GM19025 (cell line): ENCODE measurements around the gene EFCAB12.
"Not testable (repeated sequence)": the region's sequence is repeated elsewhere in the genome, so short reads cannot be mapped to it uniquely, and the experiment has no call there.

ENCODE experiments used
- ATAC-seq: cut with Tn5 transposase; IDR thresholded peaks from one replicate; pipeline ENCODE4 v1.9.1; 2021; ENCODE audit warnings: mild to moderate bottlenecking, low read depth, moderate library complexity; ENCODE audit not compliant: unreplicated experiment

EFCAB12 gene

DNA sequence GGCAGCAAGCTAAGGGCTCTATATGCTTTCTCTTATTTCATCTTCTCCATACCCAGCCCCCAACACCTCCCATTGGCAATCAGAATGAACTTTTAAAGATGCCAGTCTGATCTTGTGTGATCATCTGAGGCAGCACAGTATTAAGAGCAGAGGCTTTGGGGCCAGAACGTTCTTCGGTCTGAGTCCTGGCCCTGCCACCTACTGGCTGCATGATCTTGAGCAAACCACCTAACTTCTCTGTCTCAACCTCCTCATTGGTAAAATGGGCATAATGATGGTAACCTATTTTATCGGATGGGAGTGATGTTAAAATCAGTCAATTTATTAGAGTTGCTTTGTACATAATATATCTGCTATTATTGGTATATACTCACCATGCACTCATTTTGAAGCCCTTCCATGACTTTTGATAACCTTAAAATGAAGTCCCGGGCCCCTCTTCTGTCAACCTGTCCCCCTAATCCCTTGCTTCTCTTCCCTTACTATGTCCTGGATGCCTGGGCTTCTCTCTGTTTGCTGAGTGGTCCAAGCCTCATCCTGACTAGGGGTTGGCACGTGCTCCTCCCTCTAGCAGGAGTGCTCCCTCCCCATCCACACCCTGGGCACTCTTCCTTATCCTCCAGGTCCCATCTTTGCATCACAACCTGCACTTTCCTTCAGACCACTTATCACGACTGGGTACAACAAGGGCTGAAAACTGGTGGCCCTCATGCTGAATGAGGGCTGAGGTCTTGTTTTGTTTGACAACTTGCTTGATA is 6.3 kb downstream of the EFCAB12 start:
- no peak for ATAC-seq

DNA sequence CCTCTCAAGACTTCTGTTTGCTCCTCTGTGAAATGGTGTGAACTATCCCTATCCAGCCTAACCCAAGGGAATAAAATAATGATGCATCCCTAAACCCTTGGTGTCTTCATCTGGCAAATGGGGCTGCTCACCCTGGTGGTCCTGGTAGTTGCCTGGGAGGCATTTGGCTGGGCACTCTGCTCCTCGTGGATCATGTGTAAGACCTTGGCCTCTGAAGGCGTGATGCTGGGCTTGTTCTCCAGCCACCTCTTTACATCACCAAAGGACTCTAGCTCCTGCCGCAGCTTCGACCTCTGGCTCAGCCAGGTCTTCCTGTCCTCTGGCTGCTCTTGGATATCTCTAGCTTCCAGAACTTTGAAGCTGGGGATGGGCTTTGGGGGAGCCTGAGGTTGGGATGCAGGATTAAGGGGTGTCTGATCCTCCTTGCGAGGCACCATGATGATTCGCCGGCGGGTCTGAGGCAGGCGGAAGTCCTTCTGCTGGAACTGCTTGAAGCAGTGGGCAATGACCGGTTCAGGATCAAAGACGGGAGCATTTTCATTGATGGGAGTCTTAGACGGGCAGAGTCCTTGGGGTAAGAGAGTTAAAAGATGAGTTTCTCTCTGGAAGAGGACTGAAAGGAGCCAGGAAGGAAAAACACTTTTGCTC is 7.1 kb downstream of the EFCAB12 start:
- ATAC-seq = no peak

DNA sequence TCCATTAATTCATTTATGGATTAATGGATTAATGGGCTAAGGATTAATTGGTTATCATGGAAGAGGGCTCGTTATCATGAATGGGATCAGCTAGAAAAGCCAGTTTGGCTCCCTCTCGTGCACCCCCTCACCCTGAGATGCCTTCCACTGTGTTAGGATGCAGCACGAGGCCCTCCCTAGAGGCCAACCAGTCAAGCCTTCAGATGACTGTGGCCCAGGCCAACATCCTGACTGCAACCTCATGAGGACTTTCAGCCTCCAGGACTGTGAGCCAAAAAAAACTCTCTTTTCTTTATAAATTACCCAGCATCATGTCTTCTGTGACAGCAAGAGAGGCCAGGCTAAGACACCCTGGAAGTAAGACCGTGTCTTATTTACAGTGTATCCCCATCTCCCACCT is 9.0 kb downstream of the EFCAB12 start:
- ATAC-seq = no peak

DNA sequence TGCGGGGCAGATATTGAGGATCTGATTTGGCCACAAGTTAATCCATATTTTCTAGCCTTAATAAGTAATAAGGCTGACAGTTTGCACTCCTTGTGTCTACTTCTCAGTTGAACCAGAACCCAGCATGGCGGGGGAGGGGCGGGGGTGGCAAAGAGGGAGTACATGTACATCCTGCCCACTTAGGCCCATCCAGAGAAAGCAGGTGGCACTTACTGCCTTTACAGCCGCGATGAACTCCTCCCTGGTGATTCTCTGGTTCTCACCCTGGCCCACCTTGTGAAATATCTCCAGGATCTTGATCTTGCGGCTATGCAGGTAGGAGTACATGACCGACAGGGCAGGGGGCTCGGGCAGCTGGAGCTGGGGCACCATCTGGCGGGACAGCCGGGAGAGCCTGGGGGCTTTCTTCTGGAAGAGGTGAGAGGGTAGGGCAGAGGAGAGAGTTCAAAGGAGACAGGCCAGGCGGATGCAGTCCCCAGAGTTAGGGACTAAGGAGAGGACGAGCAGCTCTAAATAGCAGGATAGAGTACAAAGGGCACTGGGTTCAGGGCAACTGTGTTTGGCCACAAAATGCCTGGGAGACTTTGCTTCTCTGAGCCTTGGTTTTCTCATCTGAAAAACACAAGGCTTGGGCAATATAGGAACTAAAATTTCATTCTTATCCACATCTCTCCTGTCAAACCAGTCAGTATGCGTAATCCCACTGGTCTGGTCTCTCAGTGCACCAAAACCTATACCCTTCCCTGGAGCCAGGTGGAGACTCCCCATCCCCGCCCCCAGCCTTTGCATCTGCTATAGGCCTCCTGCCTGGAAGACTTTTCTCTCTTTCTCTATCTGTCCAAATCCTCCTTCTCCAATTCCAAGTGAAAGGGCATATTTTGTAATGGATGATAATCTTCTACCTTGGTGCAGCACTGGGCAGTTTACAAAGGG is 10.1 kb downstream of the EFCAB12 start:
- ATAC-seq = no peak

DNA sequence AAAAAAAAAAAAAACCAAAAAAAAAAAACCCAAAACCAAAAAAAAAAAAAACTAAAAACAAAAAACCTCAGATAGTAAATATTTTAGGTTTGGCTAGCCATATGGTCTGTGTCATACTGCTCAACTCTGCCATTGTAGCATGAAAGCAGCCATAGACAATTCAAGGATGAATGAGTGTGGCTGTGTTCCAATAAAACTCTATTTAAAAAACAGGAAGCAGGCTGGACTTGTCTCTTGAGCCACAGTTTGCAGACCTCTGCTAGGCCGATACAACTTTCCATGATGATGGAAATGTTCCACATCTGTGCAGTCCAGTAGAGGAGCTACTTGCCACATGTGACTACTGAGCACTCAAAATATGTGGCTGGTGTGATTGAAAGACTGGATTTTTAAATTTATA is 11.1 kb downstream of the EFCAB12 start:
- ATAC-seq = no peak

DNA sequence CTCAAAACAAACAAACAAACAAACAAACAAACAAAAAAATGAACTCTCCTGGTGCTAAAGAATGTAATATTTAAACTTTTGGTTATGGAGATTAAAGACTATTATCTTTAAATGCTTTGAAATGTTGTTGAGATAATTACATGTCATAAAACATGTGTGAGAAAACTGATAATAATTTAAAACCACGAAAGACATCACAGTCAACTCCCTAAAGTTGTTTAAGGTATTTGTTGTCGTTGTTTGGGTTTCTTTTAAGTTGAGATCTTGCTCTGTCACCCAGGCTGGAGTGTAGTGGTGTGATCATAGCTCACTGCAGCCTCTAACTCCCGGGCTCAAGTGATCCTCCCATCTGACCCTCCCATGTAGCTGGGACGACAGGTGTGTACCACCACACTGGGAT is 12.0 kb downstream of the EFCAB12 start:
- ATAC-seq = no peak

DNA sequence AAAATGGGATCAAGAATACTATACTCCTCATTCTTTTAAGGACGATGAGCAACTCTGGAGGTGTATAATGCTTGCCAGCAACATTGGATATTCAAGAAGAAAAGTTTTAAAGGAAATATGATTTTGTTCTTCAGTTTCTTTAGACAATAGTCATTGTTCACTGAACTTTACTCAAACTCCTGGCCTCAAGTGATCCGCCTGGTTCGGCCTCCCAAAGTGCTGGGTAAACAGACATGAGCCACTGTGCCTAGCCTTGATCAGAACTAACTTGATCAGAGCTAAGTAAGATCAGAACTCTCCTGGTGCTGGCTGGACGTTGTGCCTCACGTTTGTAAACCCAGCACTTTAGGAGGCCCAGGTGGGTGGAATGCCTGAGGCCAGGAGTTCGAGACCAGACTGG is 12.6 kb downstream of the EFCAB12 start:
- no peak for ATAC-seq

DNA sequence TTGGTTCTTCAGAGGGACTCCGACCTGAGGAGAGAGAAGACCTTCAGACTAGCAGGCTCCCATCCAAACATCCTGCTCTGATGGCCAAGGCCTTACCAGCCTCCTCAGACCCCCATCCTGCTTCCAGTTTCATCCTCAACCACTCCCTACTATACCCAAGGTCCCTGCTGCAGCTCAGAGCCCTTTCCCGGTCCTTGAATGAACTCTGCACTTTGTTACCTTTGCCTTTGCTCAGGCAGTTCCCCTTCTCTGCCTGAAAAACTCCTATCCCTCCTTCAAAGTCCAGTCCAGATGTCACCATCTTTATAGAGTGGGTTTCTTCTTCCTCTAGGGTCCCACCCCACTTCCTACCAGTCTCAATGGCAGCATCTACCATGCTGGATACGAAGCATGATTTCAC is 13.1 kb downstream of the EFCAB12 start:
- no peak for ATAC-seq

DNA sequence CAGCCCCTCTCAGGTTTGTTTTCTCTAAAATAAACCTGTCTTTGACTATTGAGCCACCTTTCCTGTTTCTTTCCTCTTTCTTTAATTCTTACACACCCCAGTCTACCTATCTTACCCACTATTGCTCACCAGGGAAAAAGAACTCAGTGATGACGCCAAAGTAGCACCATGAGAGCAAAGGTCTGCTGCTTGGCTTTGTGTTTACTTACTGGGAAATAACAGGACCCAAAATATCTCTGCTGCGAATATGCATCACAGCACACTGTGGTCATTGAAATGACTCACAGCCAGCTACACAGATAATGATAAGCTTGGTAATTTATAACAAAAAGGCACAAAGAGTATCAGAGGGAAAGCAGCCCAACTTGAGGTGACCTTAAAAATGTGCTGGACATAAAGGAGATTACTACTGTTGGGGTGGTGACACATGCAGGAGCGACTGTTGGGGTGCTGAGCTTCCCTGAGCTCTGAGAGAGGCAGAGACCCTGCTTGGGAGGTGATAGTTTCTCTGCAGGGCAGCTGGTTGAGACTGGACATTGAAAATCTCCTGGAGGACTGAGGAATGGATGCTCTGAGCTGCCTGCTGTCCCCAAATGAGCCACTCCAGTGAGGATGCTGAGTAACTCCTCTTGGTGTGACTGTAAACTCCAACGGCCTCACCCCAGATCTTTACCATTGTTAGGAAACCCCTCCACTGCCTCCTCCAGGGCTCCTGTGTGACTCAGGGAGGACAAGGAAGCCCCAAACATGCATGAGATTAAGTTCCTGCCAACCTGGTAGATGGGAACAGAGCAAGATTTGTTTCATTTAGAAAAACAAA is 14.5 kb downstream of the EFCAB12 start:
- peak; percentile 82 for ATAC-seq

DNA sequence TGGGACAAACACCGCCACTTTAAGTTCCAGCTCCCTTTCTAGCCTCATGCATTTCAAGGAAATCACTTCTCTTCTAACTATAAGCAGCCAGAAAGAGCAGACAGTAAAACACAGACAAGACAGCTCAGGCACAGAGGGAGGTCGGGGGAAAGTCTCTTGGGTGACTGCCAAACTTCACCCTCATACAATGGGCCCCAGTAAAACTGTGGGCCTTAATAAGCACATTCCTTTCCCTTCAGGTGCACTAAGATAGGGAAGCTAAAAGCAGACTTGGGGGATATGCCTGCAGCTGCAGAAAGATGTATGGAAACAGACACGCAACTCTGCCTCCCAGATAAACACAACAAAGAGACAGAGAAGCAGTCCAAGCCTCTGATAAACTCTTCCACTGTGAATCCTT is 15.2 kb downstream of the EFCAB12 start:
- ATAC-seq = not testable (repeated sequence)

DNA sequence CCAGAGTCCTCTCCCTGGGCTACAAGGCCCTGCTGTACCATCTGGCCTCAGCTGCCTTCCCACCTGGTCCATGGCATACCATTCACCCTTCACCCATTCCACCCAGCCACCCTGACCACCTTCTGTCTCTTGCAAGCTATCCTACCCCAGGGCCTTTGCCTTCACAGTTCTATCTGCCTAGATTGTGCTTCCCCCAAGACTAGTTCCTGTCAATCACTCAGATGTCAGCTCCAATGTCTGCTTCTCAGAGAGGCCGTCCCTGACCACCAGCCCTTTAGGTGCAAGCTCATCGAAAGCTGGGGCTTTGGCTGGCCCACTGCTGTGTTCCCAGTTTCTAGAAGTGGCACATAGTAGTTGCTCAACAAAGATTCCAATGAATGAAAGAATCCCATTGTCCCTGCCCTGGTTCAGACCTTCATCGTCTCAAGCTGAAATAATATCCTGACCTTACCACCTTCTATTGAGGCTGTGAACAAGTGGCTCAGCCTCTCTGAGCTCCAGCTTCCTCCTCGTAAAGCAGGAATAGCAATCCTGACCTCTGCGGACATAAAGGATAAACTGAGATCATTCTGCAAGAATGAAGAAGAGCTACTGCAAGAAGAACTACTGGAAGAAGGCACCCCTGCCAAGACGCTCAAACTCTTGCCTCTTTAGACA is 15.8 kb downstream of the EFCAB12 start:
- ATAC-seq = no peak

DNA sequence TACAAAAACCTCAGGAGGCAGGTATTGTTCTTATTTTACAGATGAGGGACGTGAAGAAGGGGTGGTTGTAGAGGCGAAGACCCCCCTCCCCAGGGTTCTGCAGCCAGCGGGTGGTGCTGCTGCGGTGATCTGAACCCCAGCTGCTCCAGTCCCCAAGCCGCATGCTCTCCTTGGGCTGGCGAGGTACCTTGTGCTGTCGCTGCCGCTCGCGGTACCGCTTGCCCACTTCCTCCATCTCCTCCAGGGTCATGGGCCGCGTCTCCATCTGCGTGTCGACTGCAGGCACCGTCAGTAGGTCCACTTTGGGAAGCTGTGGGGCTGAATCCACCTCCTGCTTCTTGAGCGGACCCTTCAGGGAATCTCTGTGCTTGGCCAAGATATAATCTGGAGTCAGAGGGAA is 17.5 kb downstream of the EFCAB12 start:
- ATAC-seq = no peak

DNA sequence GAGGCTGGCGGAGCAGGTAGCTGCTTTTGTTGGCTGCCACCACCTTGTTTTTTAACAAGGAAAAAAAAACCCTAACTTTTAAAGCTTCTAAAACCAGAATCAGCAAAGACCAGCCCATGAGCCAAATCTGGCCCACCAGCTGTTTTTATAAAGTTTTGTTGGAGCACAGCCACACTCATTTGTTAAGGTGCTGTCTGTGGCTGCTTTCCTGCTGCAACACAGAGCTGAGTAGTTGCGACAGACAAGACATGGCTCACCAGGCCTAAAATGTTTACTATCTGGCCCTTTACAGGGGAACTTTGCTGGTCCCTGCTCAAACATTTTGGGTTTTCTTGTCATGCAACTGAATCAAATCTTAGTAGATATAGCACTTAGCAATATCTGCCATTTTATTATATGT is 18.9 kb downstream of the EFCAB12 start:
- no peak for ATAC-seq

DNA sequence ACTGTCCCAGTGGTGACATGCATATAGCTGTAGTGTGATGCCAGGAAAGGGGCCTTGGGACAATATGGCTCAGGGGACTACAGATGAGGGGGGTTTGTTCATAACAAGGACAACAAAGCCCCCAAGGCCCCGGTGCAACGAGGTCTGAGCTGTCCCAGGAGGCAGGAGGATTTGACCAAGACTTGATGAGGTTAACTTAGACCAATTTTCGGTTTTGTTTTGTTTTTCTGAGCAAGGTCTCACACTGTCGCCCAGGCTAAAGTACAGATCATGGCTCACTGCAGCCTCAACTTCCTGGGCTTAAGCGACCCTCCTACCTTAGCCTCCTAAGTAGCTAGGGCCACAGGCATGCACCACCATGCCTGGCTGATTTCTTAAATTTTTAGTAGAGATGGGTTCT is 23.8 kb downstream of the EFCAB12 start:
- ATAC-seq = no peak

DNA sequence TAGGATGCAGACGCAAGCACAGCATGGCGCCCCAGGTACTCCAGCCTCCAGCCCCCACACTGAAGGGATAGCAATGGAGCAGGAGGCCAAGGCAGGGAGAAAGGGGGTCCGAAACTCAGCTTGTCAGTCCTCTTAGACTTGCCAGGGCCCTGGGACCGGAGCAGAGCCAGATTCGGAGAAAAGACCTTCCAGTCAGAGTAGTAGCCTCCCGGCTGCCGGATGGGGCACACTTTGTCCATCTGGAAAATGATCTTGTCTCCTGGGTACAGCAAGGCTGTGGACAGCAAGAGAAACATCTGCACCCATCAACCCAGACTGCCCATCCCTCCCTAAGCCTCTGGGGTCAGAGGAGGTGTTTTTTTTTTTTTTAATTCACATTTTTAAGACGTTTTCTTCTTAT is 24.3 kb downstream of the EFCAB12 start:
- ATAC-seq = no peak

DNA sequence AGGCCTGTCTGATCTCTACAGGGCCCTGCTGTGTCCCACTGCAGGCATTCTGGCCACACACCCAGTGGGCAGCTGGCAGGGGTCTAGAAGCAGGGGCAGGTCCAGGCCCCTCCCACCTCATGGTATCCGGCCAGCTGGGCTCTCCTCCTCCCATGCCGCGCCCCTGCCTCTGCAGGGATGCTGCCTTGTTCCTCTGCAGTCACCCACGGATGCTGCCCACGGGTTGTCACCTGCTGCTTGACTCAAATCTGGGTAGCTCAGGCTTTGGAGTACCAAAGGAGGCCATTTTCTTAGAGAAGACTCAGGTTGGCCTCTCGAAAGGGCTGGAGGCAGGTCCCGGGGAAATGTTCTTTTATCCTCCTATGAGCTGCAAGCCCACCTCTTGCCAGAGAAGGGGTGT is 25.0 kb downstream of the EFCAB12 start:
- ATAC-seq = no peak

DNA sequence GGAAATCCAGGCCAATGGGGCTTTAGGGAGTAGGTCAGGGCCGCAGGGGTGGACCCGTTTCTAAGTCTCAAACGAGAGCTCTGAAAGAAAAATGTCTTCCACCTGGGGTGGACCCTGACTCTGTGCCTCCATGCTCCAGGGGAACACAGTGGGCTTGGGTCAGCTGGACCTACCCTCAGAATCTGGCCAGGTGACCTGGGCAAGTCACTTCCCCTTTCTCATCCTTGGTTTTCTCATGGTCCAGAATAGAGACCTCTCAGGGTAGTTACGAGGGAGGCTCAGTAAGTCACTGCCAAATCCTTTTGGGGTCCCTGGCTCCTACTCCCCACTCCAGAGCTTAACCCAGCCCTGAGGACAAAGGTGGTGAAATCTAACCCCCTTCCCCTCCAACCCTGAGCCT is 25.8 kb downstream of the EFCAB12 start:
- ATAC-seq = no peak

DNA sequence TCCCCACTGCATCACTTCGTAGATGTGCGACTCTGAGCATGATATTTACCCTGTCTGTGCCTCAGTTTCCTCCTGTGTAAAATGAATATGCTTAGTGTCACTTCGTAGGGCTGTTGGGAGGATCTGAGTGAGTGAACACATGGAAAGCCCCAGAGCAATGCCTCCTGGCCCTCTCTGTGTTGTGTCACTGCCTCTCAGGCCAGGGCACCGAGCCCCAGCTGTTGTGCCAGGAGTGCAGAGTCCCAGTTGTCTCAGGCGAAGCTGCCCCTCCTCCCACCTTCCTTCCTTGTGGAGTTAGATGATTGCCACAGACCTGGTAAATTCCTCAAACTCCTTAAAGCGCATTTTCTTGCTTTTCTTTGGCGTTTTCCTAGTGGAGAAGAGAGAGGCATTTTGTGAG is 26.2 kb downstream of the EFCAB12 start:
- ATAC-seq = no peak

DNA sequence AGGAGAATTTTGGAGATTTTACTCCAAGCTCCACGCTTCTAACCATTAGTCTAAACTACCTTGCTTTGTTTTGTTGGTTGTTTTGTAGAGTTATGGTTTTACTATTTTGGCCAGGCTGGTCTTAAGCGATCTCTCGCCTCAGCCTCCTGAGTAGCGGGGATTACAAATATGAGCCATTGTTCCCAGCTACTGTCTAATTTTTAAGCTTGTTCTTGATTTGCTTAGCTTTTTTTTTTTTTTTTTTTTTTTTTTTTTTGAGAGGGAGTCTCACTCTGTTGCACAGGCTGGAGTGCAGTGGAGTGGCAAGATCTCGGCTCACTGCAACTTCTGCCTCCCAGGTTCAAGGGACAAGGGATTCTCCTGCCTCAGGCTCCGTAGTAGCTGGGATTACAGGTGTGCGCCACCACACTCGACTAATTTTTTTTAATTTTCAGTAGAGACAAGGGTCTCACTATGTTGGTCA is 28.5 kb downstream of the EFCAB12 start:
- no peak for ATAC-seq
